Thymus (tissue), 11 donors: ENCODE measurements around the gene RNF44. TPM values are rescaled to one million over a fixed set of nuclear protein-coding genes. Genes with fewer than 3 reads are reported as not detected.
A peak's percentile ranks its signal among the peaks of the same experiment; 100 is the strongest.
"Not testable (repeated sequence)": the region's sequence is repeated elsewhere in the genome, so short reads cannot be mapped to it uniquely, and the experiment has no call there.

Source experiments
- DNase-seq, 9 donors: peaks; one replicate each; pipeline ENCODE4 v3.0.0-alpha.2; 2013; ENCODE audit warnings: low spot score in 9 of 9, low read depth in 6 of 9, missing footprints in 1 of 9
- H3K27ac ChIP-seq, 2 donors: one replicate each; pipeline ENCODE4 v1.5.1; 2013; ENCODE audit warnings: control low read depth in 1 of 2, low read depth in 1 of 2, low read length in 1 of 2, mild to moderate bottlenecking in 1 of 2, moderate library complexity in 1 of 2
- H3K27me3 ChIP-seq, 2 donors: one replicate each; pipeline ENCODE4 v1.5.1; 2013; ENCODE audit warnings: low read length in 1 of 2; ENCODE audit not compliant: control insufficient read depth in 2 of 2, insufficient read depth in 1 of 2
- H3K36me3 ChIP-seq, 2 donors: one replicate each; pipeline ENCODE4 v1.5.1; 2013; ENCODE audit warnings: low read length in 1 of 2, mild to moderate bottlenecking in 1 of 2, moderate library complexity in 1 of 2; ENCODE audit not compliant: control insufficient read depth in 2 of 2, insufficient read depth in 2 of 2
- H3K4me1 ChIP-seq, 2 donors: one replicate each; pipeline ENCODE4 v1.5.1; 2013; ENCODE audit warnings: low read length in 2 of 2; ENCODE audit not compliant: control insufficient read depth in 2 of 2, insufficient read depth in 2 of 2
- H3K4me3 ChIP-seq, 2 donors: one replicate each; pipeline ENCODE4 v1.5.1; 2013; ENCODE audit warnings: low read length in 2 of 2, control low read depth in 1 of 2, mild to moderate bottlenecking in 1 of 2
- H3K9me3 ChIP-seq, 2 donors: one replicate each; pipeline ENCODE4 v1.5.1; 2013; ENCODE audit warnings: low read length in 1 of 2, mild to moderate bottlenecking in 1 of 2; ENCODE audit not compliant: control insufficient read depth in 2 of 2, insufficient read depth in 1 of 2
- WGBS: extraction: QIAGEN DNeasy Blood & Tissue Kit; methylation state at CpG from one replicate; pipeline ENCODE4 v1.1.7; 2013; 5-methylcytosine and 5-hydroxymethylcytosine counted together
- polyA plus RNA-seq: library from polyadenylated mRNA; stranded (reverse); fragments of 200-250 nt; gene quantifications from one replicate; pipeline ENCODE4 v1.2.3, GENCODE V29; 2013
- total RNA-seq: library from RNA; stranded (reverse); fragments of 120-200 nt; gene quantifications from one replicate; pipeline ENCODE4 v1.2.4, GENCODE V29; 2013
- donor health status: healthy.

The RNF44 gene
- total and polyA plus RNA-seq, 2 donors = 19.3 to 54.8 TPM

DNA sequence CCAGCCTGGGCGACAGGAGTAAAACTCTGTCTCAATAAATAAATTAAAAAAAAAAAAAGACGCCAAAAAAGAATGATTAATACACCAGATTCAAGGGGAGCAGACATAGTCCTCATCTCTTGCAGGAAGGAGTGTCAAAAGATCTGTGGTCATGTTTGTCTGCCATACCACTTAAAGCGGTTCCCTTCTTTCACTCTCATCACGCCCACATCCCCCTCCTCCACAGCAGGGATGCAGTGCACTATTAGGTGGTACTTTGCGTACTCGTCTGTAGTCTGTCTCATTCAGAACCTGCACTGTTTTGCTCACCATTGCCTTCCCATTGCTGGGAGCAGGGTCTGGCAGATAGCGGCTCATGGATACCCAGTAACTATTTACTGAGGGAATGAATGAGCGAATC lies 23.2 kb upstream of the RNF44 start:
- 53% methylated on average over 8 of the region's 8 CpGs for WGBS
- no peaks in the 10 kb centered on the region for H3K36me3 ChIP-seq
- no peaks in the 10 kb centered on the region for H3K27me3 ChIP-seq
- DNase-seq = peak in 1 of 9 donors; percentile 35
- peaks cover 3 to 10% of the 10 kb centered on the region in 2 donors for H3K4me1 ChIP-seq
- no peak overlapping the region for H3K4me3 ChIP-seq
- no peak overlapping the region for H3K27ac ChIP-seq
- peaks cover 1 to 5% of the 10 kb centered on the region in 2 donors for H3K9me3 ChIP-seq

DNA sequence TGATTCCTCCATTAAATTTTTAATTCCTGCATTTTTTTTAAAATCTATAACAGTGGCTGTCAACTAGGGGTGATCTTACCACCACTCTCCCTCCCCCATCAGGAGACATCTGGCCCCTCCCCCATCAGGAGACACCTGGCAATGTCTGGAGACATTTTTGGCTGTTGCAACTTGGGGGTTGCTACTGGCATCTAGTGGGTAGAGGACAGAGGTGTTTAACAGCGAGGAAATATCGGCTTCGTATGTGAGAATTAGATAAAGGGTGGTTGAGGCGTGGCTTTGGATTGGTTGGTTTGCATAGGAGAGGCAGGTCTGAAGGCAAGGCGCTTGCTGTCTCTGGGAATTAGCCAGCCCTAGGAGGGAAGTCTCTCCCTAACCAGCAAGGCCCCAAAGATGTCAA lies 22.5 kb upstream of the RNF44 start:
- no peaks in the 10 kb centered on the region for H3K27me3 ChIP-seq
- WGBS = 5% methylated on average over 5 of the region's 5 CpGs
- no peak overlapping the region for H3K4me3 ChIP-seq
- no peaks in the 10 kb centered on the region for H3K36me3 ChIP-seq
- peaks cover 3 to 10% of the 10 kb centered on the region in 2 donors for H3K4me1 ChIP-seq
- peak in 5 of 9 donors; percentile 24 to 77 (median 53) for DNase-seq
- peaks cover 1 to 5% of the 10 kb centered on the region in 2 donors for H3K9me3 ChIP-seq
- no peak overlapping the region for H3K27ac ChIP-seq

DNA sequence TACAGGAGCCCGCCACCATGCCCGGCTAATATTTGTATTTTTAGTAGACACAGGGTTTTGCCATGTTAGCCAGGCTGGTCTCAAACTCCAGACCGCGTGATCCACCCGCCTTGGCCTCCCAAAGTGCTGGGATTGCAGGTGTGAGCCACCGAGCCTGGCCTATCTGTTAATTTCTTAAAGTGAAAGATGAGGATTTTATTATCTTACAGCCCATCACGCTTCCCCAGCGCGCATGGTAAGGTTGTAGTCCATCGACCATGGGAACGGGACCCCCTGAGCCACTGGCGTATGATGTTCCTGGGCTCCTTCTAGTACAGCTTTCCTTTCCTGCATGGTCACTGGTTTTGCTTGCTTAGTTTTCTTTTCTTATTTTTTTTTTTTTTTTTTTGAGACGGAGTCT lies 20.6 kb upstream of the RNF44 start:
- Histone ChIP-seq H3K4me1 (peaks cover 3 to 16% of the 10 kb centered on the region in 2 donors), H3K27ac (no peak overlapping the region), H3K9me3 (peaks cover 1 to 5% of the 10 kb centered on the region in 2 donors), H3K27me3 (peaks cover 0 to 15% of the 10 kb centered on the region in 2 donors), H3K36me3 (no peaks in the 10 kb centered on the region), H3K4me3 (no peak overlapping the region)
- WGBS = 97% methylated on average over 13 of the region's 13 CpGs
- no peak for DNase-seq

DNA sequence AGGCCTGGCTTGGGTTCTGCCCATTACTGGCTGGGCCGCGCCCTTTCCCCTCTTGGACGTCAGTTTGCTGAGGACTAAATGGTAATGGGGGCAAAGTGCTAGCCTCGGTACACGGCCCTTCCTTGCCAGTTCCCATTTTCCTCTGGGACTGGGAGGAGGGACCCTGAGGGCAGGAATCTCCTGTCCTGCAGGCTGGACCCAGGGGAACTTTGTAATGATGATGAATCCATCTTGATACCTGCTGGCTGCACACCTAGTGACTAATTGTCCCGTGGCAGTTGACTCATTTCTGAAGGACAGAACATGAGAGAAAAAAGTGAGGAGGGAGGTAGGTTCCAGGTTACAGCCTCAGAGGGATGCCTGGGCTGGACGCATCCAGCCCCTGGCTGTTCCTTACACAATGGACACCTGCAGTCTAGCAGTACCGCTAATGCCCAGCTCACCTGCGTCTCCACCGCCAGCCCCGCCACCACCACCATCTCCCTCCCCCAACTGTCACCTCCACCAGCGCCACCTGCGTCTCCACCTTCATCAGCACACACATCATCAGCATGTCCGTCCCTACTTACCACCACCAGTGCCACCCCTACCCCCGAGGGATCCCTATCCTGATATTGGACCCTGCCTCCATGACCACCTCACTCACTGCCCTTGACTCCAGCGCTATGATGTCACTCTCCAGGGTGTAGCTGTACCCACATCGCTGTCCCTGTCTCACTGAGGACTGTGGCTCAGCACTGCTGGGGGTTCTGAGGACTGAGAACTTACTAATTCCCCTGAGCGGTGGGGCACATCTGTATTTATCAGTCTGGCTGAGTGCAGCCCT lies 16.3 kb upstream of the RNF44 start:
- DNase-seq = no peak
- Histone ChIP-seq H3K27ac (no peak overlapping the region), H3K4me1 (peaks cover 0 to 8% of the 10 kb centered on the region in 2 donors), H3K9me3 (no peaks in the 10 kb centered on the region), H3K27me3 (peaks cover 0 to 27% of the 10 kb centered on the region in 2 donors), H3K4me3 (no peak overlapping the region), H3K36me3 (no peaks in the 10 kb centered on the region)
- WGBS = 87% methylated on average over 18 of the region's 18 CpGs

DNA sequence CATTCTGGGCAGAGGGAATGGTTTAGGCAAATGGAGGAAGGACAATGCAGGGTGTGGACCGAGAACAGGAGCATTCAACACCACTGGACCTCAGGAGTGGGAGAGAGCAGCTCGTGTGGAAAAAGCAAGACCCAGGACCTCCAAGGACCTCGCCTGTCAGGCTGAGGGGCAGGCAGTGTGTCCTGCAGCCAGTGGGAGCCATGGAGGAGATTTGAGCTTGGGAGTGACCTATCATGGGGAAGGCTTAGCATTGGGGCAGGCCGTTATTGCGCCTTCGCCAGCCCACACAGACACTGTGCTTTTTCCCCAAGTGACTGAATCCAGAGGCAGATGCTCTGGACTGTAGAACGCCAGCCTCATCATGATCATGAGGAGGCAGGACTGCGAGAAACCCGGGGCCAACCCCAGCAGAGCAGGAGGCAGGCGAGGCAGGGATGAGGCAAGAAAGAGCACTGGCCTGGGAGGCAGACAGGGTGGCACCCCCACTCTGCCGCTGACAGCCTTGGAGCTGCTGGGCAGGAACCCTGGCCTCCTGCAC lies 15.2 kb upstream of the RNF44 start:
- H3K27ac ChIP-seq = no peak overlapping the region
- WGBS = 91% methylated on average over 11 of the region's 11 CpGs
- no peak overlapping the region for H3K4me3 ChIP-seq
- peaks cover 0 to 8% of the 10 kb centered on the region in 2 donors for H3K4me1 ChIP-seq
- H3K36me3 ChIP-seq = no peaks in the 10 kb centered on the region
- H3K27me3 ChIP-seq = peaks cover 0 to 27% of the 10 kb centered on the region in 2 donors
- H3K9me3 ChIP-seq = no peaks in the 10 kb centered on the region
- DNase-seq = no peak

DNA sequence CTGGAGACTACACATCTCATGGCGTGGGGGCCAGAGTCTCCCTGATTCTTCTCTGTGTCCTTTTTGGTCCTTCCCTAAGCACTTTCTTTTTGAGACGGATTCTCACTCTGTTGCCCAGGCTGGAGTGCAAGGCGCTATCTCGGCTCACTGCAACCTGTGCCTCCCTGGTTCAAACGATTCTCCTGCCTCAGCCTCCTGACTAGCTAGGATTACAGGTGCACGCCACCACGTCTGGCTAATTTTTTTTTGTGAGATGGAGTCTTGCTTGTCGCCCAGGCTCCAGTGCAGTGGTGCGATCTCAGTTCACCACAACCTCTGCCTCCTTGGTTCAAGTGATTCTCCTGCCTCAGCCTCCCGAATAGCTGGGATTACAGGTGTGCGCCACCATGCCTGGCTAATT lies 13.7 kb upstream of the RNF44 start:
- not testable (repeated sequence) for H3K9me3 ChIP-seq, DNase-seq, H3K4me3 ChIP-seq, H3K36me3 ChIP-seq, H3K27ac ChIP-seq, H3K4me1 ChIP-seq
- peaks cover 0 to 27% of the 10 kb centered on the region in 2 donors for H3K27me3 ChIP-seq
- WGBS = 88% methylated on average over 11 of the region's 11 CpGs

DNA sequence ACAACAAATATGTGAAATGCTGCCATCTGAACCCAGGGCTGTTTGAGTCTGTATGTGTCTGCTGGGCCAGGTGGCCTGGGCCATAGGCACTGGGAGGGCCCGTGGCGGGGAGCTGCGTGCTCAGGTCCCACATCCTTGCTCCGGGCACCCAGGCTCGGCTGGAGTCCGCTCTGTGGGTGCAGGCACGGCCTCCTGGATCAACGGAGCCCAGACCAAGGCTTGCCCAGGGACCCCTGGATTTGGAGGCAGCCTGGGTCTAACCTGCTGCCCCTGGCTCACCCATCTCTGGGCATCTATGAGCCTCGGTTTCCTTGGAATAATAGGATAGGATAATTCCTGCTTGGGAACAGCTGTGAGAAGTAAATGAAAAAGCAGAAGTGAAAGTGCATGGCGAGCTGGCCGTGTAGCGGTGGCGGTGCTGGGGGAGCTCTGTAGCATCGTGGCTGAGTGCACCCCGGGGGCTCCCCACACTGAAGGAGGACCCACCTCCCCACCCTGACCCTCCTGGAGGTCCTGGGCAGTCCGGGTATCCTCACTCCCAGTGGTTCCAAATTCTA lies 13.2 kb upstream of the RNF44 start:
- Histone ChIP-seq H3K9me3 (no peaks in the 10 kb centered on the region), H3K27me3 (peaks cover 0 to 27% of the 10 kb centered on the region in 2 donors), H3K36me3 (no peaks in the 10 kb centered on the region), H3K4me1 (peaks cover 0 to 8% of the 10 kb centered on the region in 2 donors), H3K27ac (no peak overlapping the region), H3K4me3 (no peak overlapping the region)
- no peak for DNase-seq
- 44% methylated on average over 16 of the region's 16 CpGs for WGBS

DNA sequence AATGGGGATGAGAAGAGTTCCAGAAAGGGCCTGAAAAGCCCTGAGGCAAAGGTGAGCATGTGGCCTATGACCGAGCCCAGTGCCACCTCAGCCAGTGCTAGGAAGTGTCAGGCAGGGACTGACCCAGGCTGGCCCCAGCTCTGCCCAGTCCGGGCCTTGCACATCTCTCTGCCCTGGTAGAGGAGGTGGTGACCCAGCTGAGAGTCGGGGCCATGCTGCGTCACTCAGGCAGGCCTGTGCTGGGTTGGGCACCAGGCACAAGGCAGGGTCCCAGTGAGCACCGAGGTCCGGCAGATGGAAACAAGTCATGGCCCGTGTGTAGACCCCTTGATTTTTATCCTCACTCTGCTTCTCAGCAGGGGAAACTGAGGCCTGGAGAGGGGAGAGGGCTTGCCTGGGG lies 12.7 kb upstream of the RNF44 start:
- peaks cover 0 to 9% of the 10 kb centered on the region in 2 donors for H3K4me1 ChIP-seq

DNA sequence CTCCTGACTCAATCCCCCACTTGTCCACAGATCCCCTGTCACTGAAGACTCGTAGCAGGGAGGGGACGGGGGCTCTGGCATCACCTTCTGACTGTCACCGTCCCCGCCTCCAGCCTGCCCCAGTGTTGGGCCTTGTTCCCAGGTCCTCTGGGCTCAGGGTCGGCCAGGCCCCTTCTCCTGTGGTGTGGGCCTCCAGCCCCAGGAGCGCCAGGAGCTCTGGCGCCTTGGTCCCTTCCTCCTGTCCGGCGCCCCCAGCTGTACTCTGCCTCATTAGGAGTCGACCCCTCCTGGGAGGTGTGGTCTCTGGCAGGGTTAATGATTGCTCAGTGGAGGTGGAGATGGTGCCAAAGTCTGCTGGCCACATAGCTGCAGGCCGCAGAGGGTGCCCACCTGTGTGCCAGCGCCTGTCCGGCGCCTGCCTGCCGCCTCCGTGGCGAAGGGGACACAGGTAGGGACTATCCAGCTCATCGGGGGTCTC lies 11.8 kb upstream of the RNF44 start, which contains the start of gene CDHR2:
Gene CDHR2 (plus strand): TSS at position 376 of the 478 bp plus-strand sequence. CDS start 16,011 bp downstream, outside the sequence.
- 91% methylated on average over 18 of the region's 18 CpGs for WGBS
- no peak within 1 kb of the TSS for H3K4me3 ChIP-seq
- H3K4me1 ChIP-seq = peaks cover 7 to 16% of the 10 kb centered on the region in 2 donors
- H3K9me3 ChIP-seq = no peaks in the 10 kb centered on the region
- peaks cover 0 to 23% of the 10 kb centered on the region in 2 donors for H3K27me3 ChIP-seq
- DNase-seq = no peak
- no peaks in the 10 kb centered on the region for H3K36me3 ChIP-seq
- no peak within 1 kb of the TSS for H3K27ac ChIP-seq

More for the DNA sequence above, 12.7 kb upstream of the RNF44 start:
- H3K36me3 ChIP-seq = no peaks in the 10 kb centered on the region
- DNase-seq = no peak
- no peak overlapping the region for H3K27ac ChIP-seq
- 94% methylated on average over 7 of the region's 7 CpGs for WGBS
- no peaks in the 10 kb centered on the region for H3K9me3 ChIP-seq
- H3K4me3 ChIP-seq = no peak overlapping the region
- peaks cover 0 to 27% of the 10 kb centered on the region in 2 donors for H3K27me3 ChIP-seq
